GM21526 (cell line): Measurements from ENCODE around the gene AHNAK.
"Not testable (repeated sequence)": the region's sequence is repeated elsewhere in the genome, so short reads cannot be mapped to it uniquely, and the experiment has no call there.

Experiments
- ATAC-seq: cut with Tn5 transposase; IDR thresholded peaks from one replicate; pipeline ENCODE4 v1.9.1; 2021; ENCODE audit warnings: moderate library complexity; ENCODE audit not compliant: unreplicated experiment, low FRiP score

Gene AHNAK

DNA sequence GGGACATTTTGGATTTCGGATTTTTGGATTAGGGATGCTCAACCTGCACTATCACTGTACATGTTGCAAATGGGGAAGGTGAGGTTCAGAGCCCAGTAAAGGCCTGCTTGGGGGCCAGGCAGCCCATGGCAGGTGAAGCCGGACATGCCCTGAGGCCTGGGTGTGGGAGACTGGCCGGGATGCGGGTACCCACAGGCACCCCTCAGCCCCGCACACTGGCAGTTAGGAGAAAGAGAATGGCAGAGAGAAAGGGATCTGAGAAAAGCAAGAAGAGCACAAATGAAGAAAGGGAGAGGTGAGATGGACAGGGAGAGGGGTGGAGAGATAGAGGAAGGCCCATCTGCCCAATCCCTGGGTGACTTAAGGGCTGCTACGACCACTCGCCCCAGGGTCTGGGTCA lies 75.0 kb downstream of the AHNAK start:
- ATAC-seq = no peak

DNA sequence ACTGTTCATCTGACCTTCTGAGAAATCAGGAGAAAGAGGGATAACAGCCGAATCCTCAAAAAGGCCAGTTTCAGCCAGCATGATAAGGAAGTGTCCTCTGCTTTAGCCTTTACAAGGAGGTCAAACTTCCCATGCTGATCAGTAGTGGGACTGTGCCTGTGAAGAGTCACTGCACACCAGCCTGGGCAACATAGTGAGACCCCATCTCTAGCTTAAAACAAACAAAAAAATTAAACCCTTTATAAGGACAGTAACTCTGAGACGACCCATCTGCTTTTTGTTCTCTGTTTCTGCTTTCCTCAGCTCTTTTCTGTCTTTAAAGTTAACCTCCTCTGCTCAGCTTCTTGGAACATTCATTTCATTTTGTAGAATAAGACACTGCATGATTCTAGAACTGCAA lies 78.0 kb downstream of the AHNAK start:
- no peak for ATAC-seq

DNA sequence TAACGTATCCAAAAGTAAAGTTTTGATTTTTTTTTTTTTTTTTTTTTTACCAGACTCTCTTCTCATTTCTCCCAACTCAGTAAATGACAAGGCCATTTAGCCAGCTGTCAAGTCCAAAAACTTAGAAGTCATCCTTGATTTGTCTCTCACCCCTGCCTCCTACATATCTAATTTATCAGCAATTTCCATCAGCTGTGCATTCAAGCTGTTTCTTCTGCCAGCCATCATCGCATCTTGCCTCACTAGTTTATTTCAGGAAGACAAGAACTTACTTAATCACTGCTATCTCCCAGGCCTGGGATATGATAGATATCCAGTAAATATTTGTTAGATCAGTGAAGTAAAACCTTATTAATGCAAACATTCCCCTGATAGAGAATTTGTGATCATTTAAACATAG lies 80.2 kb downstream of the AHNAK start:
- no peak for ATAC-seq

DNA sequence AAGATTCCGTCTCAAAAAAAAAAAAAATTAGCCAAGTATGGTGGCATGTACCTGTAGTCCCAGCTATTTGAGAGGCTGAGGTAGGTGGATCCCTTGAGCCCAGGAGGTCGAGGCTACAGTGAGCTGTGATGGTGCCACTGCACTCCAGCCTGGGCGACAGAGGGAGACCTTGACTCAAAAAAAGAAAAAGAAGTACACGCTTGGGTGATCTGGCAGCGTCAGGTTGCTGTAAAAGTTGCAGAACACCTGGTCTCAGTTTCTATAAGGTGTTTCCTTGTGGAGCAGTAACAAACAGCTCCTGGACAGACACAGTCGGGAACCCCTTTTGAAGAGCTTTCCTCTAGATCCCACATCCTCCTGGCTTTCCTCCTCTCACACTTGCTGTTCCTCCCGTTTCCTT lies 82.0 kb downstream of the AHNAK start:
- no peak for ATAC-seq

DNA sequence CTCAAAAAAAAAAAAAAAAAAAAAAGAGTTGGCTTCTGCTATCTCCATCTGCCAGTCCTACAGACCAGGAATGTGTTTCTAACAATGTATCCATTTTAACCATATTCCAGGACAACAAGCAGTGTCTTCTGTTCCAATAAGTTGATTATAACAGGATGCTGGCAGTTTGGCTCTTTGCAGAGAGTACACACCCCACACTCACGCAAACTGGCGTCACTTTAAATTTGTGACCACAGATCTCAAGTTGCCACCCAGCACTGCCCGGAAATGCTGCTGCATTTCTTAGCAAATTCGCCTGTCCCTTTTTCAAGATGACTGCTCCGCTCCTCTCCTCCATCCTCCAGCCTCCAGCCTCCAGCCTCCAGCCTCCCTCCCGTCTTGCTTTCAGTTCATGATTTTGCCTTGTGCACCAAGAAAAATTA lies 83.5 kb downstream of the AHNAK start:
- no peak for ATAC-seq

DNA sequence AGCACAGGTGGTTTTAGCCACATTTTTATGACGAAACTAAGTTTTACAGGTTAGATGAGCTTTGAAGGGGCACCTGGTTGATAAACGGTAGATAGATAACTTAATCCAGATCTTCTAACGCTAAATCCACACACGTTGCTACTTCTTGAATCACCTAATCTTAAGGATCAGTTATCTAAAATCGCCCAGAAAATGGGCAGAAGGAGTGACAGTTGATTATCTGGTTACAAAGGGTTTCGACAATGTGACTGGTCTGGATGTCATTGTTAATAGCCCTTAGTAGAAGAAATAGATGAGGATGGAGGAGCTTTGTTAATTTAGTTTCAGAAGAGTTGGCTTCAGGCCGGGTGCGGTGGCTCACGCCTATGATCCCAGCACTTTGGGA lies 84.1 kb downstream of the AHNAK start:
- no peak for ATAC-seq

DNA sequence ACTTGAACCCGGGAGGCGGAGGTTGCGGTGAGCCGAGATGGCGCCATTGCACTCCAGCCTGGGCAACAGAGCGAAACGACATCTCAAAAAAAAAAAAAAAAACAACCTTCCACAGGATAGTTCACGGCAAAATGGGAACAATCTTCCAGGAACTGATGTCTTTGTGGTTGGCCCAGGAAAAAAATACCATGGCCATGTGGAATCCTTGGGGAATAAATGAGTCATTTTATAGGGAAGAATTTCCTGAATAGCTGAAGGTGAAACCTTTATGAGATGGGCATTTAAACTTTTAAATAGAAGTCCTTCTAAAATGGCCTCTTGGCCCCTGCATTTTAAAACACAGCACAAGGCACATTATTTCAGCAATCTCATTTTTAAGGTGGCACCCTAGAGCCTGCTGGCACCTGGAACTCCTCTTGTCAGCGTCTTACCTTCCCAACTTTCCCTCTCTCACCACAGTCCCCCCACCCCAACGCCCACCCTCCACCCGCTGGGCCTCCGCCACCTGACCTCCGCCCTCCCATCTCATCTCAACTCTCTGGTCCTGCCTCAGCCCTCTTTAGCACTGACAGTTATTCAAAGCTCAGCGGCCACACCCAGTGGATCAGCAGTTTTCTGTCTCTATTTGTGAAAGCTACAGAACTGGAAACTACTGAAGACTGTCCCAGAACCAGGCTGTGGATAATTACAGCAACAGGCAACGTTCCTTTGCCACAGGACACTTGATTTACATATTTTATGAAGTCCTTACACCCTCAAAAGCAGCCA lies 84.7 kb downstream of the AHNAK start:
- ATAC-seq = no peak

DNA sequence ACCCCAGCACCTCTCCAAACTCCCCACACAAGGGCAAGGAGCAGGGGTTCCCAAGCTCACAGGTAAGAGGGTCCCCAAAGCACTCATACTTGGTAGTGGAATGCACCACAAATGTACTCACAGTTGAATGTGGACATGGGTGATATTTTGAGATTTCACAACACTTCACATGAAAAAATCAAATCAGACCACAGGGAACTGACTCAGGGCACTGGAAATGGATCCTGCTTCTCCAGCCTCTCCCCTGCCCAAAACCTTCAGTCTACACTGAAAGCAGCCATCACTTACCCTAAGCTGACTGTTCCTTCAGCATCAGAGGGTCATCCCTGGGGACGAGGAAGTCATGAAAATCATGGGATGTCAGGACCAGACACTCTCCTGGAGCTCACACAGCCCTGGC lies 87.5 kb downstream of the AHNAK start:
- ATAC-seq = no peak

DNA sequence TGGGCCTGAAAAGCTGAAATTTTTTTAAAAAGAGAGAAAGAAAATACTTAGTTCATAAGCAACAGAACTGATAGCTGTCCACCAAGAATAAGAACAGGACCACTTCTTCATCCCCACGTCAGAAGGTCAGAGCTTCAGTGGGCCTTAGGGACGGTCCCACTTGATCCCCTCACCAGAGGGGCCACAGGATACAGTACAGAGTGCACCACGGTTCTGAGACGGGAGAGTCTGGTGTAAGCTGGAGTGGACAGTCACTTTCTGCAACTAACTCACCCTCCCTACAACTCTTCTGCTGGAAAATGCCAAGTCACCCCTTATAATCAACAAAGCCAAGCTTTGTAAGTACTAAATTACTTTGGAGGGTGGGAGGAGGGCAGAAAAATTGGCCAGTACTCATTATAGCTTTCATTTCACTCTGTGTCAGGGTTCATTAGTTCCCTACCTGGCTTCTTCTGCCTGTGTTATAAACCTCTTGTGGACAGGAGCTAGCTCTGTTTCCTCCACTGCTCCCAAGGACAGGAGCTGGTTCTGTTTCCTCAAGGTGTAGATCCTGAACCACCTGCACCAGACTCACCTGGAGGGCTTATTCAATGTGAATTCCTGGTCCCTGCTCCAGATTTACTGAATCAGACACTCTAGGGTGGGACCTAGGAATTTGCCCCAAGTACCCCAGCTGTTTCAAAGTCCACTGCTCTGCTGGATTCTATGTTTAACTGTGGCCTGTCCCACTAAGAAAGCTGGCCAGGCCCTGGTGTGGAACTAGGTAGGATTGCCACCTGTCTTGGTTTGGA lies 88.2 kb downstream of the AHNAK start:
- no peak for ATAC-seq

DNA sequence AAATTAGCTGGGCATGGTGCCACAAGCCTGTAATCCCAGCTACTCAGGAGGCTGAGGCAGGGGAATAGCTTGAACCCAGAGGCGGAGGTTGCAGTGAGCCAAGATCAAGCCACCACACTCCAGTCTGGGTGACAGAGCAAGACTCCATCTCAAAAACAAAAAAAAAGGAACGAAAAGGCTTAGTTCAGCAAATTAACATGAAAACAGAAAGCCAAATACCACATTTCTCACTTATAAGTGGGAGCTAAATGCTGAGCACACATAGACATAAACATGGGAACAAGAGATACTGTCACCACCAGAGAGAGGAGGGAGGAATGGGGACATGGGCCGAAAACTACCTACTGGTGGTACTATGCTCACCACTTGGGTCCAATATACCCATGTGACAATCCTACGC lies 89.1 kb downstream of the AHNAK start:
- no peak for ATAC-seq

DNA sequence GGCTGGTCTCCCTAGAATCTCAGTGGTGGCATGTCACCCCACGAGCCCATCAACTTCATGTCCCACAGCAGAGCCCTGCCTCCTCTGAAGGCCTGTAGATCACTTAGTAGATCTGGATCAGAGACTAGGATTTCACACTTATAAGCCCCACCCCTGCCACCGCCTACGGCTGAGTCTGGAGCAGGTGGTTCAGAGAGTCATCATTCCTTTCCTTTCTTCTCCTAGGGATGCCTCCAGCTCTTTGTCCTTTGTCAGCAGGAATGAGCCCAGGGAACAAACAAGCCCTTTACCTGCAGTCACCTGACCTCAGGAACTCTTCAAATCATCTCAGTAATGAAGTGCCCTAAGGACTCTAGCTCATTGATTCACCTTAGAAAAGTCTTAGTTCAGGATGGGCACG lies 90.0 kb downstream of the AHNAK start:
- no peak for ATAC-seq

DNA sequence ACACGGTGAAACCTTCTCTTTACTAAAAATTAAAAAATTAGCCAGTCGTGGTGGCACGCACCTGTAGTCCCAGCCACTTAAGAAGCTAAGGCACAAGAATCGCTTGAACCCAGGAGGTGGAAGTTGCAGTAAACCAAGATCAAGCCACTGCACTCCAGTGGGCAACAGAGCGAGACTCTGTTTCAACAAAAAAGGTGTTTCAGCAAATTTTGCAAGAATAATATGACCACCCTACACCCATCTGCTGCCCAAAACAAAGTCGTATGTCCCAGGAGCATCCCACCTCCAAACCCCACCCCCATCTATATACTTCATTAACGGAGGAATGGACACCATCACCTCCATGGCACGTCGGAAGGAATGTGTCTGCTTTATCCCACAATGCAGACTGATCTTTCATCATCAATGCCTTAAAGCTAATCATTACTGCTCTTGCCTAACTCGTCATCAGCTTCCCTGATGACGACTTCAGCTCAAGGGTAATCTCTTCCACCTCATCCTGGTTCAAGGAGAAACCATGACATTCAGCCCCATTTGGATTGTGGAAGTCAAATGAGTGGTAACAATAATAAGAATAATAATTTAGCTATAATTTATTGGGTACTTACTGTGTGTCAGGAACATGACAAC lies 93.7 kb downstream of the AHNAK start:
- no peak for ATAC-seq

DNA sequence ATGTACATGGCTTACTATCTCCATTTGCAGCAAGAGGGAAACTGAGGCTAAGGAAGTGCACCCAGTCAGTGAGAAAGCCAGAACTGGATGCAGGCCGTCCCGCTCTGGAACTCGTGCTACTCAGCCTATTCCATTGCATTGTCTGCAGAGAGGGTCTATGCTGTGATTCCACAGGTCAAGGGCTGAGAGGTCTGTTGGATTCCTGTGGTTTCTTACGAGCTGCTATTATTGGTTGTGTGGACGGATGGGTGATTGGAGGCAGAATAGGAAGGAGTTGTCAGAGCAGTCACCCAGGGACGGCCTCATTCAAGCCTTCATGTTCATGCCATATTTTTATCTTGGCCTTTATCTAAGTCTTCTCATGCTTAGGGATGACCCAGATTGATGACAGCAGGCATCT lies 94.3 kb downstream of the AHNAK start:
- no peak for ATAC-seq

DNA sequence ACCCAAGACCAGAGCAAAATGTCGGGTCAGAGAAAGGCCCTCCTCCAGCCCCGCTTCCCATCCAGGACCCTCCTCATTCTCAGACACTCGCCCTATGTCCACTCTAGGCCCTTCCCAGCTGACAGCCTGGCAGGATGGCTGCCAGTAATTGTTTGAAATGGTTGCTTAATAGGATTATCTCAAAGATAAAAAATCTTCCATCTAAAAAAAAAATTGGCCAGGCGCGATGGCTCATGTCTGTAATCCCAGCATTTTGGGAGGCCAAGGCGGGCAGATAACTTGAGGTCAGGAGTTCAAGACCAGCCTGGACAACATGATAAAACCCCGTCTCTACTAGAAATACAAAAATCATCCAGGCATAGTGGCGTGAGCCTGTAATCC lies 95.4 kb downstream of the AHNAK start:
- no peak for ATAC-seq

DNA sequence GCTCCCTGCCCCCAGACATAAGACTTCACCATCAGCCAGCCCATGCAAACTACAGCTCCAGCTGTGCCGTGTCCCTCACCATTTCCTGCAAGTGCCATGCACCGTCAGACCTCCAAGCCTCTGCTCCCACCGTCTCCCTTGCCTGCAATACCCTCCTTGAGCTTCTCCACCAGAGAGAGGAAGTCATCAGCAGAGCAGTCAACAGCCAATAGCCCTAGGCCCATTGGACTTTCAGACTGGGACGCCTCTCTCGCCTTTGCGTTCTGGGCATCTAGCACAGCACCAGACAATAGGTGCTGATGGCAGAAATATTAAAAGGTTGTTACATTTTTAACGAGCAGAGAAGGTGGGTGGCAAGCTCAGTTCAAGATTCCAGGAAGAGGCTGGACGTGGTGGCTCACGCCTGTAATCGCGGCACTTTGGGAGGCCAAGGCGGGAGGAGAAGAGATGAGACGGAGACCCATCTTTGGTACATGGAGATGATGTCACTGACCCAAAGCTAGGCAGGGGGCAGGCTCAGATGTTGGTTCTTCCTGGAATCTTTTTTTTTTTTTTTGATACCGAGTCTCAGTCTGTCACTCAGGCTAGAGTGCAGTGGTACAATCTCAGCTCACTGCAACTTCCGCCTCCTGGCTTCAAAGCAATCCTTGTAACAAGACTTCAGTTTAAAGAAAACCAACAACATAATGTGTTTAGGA lies 95.9 kb downstream of the AHNAK start:
- ATAC-seq = no peak

DNA sequence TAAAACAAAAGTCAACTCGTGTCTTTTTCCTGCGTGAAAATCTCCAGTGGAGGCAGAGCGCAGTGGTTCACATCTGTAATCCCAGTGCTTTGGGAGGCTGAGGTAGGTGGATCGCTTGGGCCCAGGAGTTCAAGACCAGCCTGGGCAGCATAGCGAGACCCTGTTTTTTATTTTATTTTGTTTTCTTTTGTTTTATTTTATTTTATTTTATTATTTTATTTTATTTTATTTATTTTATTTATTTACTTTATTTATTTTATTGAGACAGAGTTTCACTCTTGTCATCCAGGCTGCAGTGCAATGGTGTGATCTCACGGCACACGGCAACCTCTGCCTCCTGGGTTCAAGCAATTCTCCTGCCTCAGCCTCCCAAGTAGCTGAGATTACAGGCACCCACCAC lies 96.7 kb downstream of the AHNAK start:
- not testable (repeated sequence) for ATAC-seq

DNA sequence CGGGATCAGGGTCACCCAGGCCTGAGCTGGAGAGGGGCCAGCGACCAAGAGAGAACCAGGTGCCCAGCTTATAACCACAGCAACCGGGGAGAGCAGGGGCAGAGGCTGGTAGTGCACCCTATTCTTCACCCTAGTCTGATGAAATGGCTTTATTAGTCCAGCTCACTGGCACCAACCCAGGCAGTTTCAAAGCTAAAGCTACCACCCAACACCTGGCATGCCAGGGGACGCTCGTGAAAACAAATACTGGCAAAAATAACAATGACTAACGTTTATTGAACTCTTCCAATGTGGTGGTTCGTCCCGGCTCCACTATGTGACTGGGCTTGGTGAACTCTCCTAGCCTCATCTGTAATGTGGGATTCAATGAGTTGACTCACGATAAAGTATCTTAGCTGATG lies 97.2 kb downstream of the AHNAK start:
- ATAC-seq = no peak

DNA sequence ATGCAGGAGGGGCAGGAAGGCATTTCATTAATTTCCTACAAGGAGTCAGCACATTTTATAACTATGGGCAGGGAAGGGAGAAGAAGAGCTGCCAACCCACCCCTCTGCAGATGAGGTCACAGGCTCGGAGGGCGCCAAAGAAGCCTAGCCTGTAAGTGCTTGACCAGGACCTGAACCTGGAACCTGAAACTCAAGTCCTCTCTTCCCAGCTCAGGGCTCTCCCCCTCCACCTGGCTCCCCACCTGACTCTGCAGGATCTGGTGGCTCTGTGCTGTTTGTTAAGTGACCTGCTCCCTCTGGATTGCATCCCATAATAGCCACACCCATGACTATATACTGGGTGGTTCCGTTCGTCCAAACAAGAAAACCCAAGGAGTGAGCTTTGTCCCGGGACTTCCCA lies 100.5 kb downstream of the AHNAK start:
- no peak for ATAC-seq

DNA sequence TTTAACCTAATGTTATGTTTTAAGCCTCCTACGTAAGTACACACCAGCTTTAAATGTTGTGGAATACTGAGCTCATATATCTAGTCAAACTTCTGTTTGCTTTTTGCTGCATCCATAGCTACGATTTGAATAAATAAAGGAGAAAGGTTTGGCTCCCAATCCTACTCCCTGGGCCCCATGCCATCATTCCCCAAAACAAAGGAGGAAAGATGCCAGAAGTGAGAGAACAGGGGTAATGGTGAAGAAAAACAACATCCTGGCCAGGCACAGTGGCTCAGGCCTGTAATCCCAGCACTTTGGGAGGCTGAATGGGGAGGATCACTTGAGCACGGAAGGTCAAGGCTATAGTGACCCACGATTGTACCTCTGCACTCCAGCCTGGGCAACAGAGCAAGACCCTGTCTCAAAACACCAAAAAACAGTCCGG lies 101.3 kb downstream of the AHNAK start:
- ATAC-seq = no peak

DNA sequence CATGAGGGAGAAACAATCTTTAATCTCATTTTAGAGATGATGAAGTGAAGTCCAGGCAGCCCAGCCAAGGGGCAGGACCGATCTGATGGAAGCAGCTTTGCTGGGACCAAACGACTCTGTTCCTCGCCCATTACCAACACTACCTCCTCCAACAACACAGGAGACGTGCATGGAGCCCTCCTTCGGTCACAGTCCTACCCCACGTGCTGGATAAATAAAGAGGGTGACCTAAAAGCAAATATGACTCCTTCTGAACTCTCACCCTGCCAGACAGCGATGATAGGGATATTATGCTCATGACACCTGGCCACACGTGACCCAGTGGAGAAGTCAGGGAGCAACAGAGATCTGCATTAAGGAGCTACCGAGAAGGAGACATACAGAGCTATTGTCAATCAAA lies 101.8 kb downstream of the AHNAK start:
- no peak for ATAC-seq

DNA sequence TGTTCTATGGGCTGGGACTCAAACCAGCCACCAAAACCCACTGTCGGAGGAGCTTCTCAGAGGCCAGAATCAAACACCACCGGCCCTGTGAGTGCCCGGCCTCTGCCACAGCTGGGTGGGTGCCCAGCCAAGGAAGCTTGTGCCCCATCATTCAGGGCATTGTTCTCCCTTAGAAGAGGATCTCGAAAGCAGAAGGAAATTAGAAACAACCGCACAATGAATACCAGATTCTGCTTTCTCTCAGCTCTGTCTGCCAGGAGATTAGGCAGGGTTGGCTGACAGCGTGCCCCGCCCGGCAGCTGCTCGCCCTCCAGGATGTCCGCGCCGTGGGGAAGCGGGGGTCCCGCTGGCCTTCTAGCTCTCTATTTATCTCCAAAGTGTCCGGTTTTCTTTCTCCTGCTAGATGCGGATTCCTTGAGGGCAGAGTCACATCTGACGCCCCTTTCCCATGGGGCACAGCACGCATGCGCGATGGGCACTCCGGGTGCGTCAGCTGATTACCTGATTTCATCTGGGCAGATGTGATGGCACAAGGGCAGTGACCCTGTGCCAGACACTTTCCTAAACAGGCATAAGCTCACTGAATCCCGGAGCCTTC lies 102.3 kb downstream of the AHNAK start:
- ATAC-seq = no peak
